CD14-positive monocyte (primary cell): ENCODE results near the gene CARD11. TPM values are rescaled to one million over a fixed set of nuclear protein-coding genes. Genes with fewer than 3 reads are reported as not detected.

ENCODE experiments used
- DNase-seq, 3 donors: peaks; one replicate each; pipeline ENCODE4 v3.0.0-alpha.2; 2011 to 2022
- H2AFZ ChIP-seq: 2 replicates; pipeline ENCODE4 v1.6.0; 2012; ENCODE audit warnings: mild to moderate bottlenecking, low read depth, low read length, inconsistent platforms; ENCODE audit not compliant: insufficient read depth, poor library complexity, severe bottlenecking
- H3K27ac ChIP-seq, 2 donors: 1 replicate in 1 of 2; 2 replicates in 1 of 2; pipeline ENCODE4 v1.5.1; 2012 to 2013; ENCODE audit warnings: low read length in 2 of 2, control low read depth in 1 of 2, inconsistent platforms in 1 of 2, low read depth in 1 of 2, mild to moderate bottlenecking in 1 of 2
- H3K27me3 ChIP-seq, 2 donors: one replicate each; pipeline versions ENCODE4 v1.6.0 to v1.6.1; 2011 to 2013; ENCODE audit warnings: low read length in 2 of 2; ENCODE audit not compliant: control insufficient read depth in 2 of 2, insufficient read depth in 2 of 2
- H3K36me3 ChIP-seq, 2 donors: replicated peaks in 1 of 2; 1 replicate in 1 of 2; 2 replicates in 1 of 2; pipeline versions ENCODE4 v1.5.1 to v1.6.1; 2012 to 2013; ENCODE audit warnings: low read length in 2 of 2, control low read depth in 1 of 2, inconsistent platforms in 1 of 2, mild to moderate bottlenecking in 1 of 2; ENCODE audit not compliant: insufficient read depth in 2 of 2, control insufficient read depth in 1 of 2
- H3K4me1 ChIP-seq, 2 donors: 1 replicate in 1 of 2; 2 replicates in 1 of 2; pipeline versions ENCODE4 v1.5.1 to v1.6.1; 2012 to 2013; ENCODE audit warnings: low read length in 2 of 2, control low read depth in 1 of 2, inconsistent platforms in 1 of 2, mild to moderate bottlenecking in 1 of 2, moderate library complexity in 1 of 2; ENCODE audit not compliant: insufficient read depth in 2 of 2, control insufficient read depth in 1 of 2
- H3K4me2 ChIP-seq: replicated peaks from 2 replicates; pipeline ENCODE3; 2012; ENCODE audit warnings: low read length, moderate library complexity, mild to moderate bottlenecking; ENCODE audit not compliant: poor library complexity, severe bottlenecking; ENCODE audit errors: extremely low read depth
- H3K4me3 ChIP-seq, 3 experiments: fragments of 200-600 bp in 1 of 3; sonication (generic) in 1 of 3; replicated peaks in 1 of 3; 1 replicate in 2 of 3; 2 replicates in 1 of 3; pipeline ENCODE4 v1.5.1; 2011 to 2013; ENCODE audit warnings: low read length in 3 of 3, mild to moderate bottlenecking in 3 of 3, control low read depth in 2 of 3, low read depth in 2 of 3, inconsistent platforms in 1 of 3, moderate library complexity in 1 of 3
- H3K79me2 ChIP-seq: 2 replicates; pipeline ENCODE4 v1.6.0; 2012; ENCODE audit warnings: mild to moderate bottlenecking, control low read depth, inconsistent platforms, low read length, moderate library complexity; ENCODE audit not compliant: insufficient read depth
- H3K9ac ChIP-seq: 2 replicates; pipeline ENCODE4 v1.6.0; 2017; ENCODE audit warnings: low read length, mild to moderate bottlenecking; ENCODE audit not compliant: insufficient read depth, poor library complexity, severe bottlenecking
- H3K9me3 ChIP-seq, 2 donors: replicated peaks in 1 of 2; 1 replicate in 1 of 2; 2 replicates in 1 of 2; pipeline versions ENCODE4 v1.5.1 to v1.6.1; 2012 to 2013; ENCODE audit warnings: low read length in 2 of 2, control low read depth in 1 of 2; ENCODE audit not compliant: control insufficient read depth in 1 of 2, insufficient read depth in 1 of 2
- H4K20me1 ChIP-seq: 2 replicates; pipeline ENCODE4 v1.6.0; 2012; ENCODE audit warnings: mild to moderate bottlenecking, low read length, control low read depth, moderate library complexity; ENCODE audit not compliant: insufficient read depth
- H3K27ac Mint-ChIP-seq, 7 donors: one replicate each; pipeline ENCODE4 v1.8.0; 2020; ENCODE audit warnings: mild to moderate bottlenecking in 7 of 7, mixed read lengths in 7 of 7, moderate library complexity in 6 of 7, inconsistent platforms in 2 of 7
- H3K27me3 Mint-ChIP-seq, 3 donors: one replicate each; pipeline ENCODE4 v1.8.0; 2021 to 2022; ENCODE audit warnings: low read depth in 3 of 3, mild to moderate bottlenecking in 3 of 3, mixed read lengths in 3 of 3, moderate library complexity in 3 of 3, inconsistent platforms in 1 of 3
- H3K36me3 Mint-ChIP-seq, 2 donors: one replicate each; pipeline ENCODE4 v1.8.0; 2020; ENCODE audit warnings: mixed read lengths in 2 of 2, inconsistent platforms in 1 of 2, mild to moderate bottlenecking in 1 of 2
- H3K4me1 Mint-ChIP-seq: one replicate; pipeline ENCODE4 v1.8.0; 2020; ENCODE audit warnings: mild to moderate bottlenecking, mixed read lengths
- H3K4me3 Mint-ChIP-seq, 2 donors: one replicate each; pipeline ENCODE4 v1.8.0; 2020; ENCODE audit warnings: mild to moderate bottlenecking in 2 of 2, mixed read lengths in 2 of 2, moderate library complexity in 1 of 2
- H3K9me3 Mint-ChIP-seq, 7 donors: one replicate each; pipeline ENCODE4 v1.8.0; 2020 to 2022; ENCODE audit warnings: mixed read lengths in 7 of 7, mild to moderate bottlenecking in 6 of 7, moderate library complexity in 6 of 7, inconsistent platforms in 2 of 7
- CTCF ChIP-seq: fragments of 200-600 bp; IDR thresholded peaks from one replicate; pipeline ENCODE4 v1.8.0; 2022; ENCODE audit warnings: antibody characterized with exemption, mild to moderate bottlenecking
- WGBS: methylation state at CpG from one replicate; pipeline ENCODE4 v1.1.5; 2013; ENCODE audit warnings: missing lambda C conversion rate; ENCODE audit not compliant: insufficient coverage; 5-methylcytosine and 5-hydroxymethylcytosine counted together
- intact Hi-C, 2 donors: fragments of 100-400 bp; cut with micrococcal nuclease; formaldehyde crosslinking; loops; one replicate each; pipeline versions ENCODE4 v1.15.0 to v1.15.1; 2023
- polyA plus RNA-seq, 3 donors: library from polyadenylated mRNA; depleted of rRNA in 1 of 3; unstranded in 2 of 3; stranded (reverse) in 1 of 3; fragments of 300-500 nt in 2 of 3; fragments of >200 nt in 1 of 3; fragmentation: Illumina TruSeq in 2 of 3; gene quantifications; 1 replicate in 2 of 3; 2 replicates in 1 of 3; pipeline ENCODE4 v1.2.3, GENCODE V29; 2012 to 2021

The CARD11 gene
- polyA plus RNA-seq, 3 donors, result 0.04 to 0.17 TPM; not detected in 1

- H3K36me3 Mint-ChIP-seq, result no peaks in the 10 kb centered on the region
- peaks cover 0 to 1% (median 0%) of the 10 kb centered on the region in 3 donors for H3K27me3 Mint-ChIP-seq
These were observed 77.1 kb downstream of the CARD11 start for GRCh38 chr7:2966466-2967078.

DNA sequence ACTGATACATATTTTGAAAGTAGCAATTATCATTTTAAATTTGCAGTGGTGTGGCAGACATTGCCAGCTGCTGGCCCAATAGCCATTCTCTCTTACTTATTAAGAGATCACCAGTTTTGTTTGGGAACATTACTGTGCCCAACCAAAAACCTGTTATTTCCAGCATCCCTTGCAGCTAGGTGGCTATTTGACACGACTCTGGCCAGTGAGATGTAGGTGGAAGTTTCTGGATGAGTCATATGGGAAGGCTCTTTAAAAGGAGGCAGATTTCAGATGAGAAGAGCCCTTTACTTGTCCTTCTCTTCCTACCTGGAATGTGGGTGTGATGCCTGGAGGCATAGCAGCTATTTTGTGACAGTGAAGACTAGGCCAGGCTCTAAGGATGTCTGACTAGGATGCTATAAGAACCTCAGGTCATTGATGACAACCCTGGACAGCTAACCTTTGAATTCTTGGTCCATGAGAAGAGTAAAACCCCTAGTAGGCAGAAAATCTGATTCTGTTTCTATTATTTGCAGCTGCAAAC, 77.9 kb downstream of the CARD11 start:
- H3K4me3 Mint-ChIP-seq, result no peak overlapping the region
- Histone ChIP-seq H3K4me3 (no peak overlapping the region), H3K4me1 (peaks cover 4 to 6% of the 10 kb centered on the region in 2 donors), H3K27ac (no peak overlapping the region), H3K79me2 (no peaks in the 10 kb centered on the region), H4K20me1 (no peaks in the 10 kb centered on the region), H2AFZ (no peak overlapping the region), H3K9me3 (peaks cover 8 to 13% of the 10 kb centered on the region in 2 donors), H3K36me3 (no peaks in the 10 kb centered on the region), H3K27me3 (no peaks in the 10 kb centered on the region), H3K4me2 (no peak overlapping the region), H3K9ac (no peak overlapping the region)
- TF ChIP-seq CTCF, result no peak
- H3K9me3 Mint-ChIP-seq, result peaks cover 0 to 12% (median 9%) of the 10 kb centered on the region in 7 donors
- peaks cover 9% of the 10 kb centered on the region for H3K4me1 Mint-ChIP-seq
- peaks cover 0 to 2% (median 1%) of the 10 kb centered on the region in 3 donors for H3K27me3 Mint-ChIP-seq
- H3K36me3 Mint-ChIP-seq, result no peaks in the 10 kb centered on the region
- no peak for DNase-seq
- intact Hi-C loops, result loop anchor here in 1 of 2 donors (10.0 kb wide), 1 partner anchor 91 kb away; no protein-coding TSS in a partner anchor
- H3K27ac Mint-ChIP-seq, result no peak overlapping the region
- WGBS, result no CpG with 5 or more reads among the region's 1 CpG

More at GRCh38 chr7:2966466-2967078, 77.1 kb downstream of the CARD11 start:
- Mint-ChIP-seq H3K4me3 (no peak overlapping the region), H3K4me1 (peaks cover 9% of the 10 kb centered on the region), H3K9me3 (peaks cover 0 to 12% (median 9%) of the 10 kb centered on the region in 7 donors), H3K27ac (peak overlapping the region in 1 of 7 donors; percentile 12)
- no peak overlapping the region for H3K27ac ChIP-seq
- no peaks in the 10 kb centered on the region for H3K27me3 ChIP-seq
- H3K36me3 ChIP-seq, result no peaks in the 10 kb centered on the region
- no peak overlapping the region for H3K4me2 ChIP-seq
- intact Hi-C loops, result loop anchor here in 1 of 2 donors (10.0 kb wide), 1 partner anchor 92 kb away; no protein-coding TSS in a partner anchor
- 94% methylated on average over 8 of the region's 11 CpGs for WGBS
- H3K4me3 ChIP-seq, result no peak overlapping the region
- no peak overlapping the region for H3K9ac ChIP-seq
- TF ChIP-seq CTCF, result no peak
- H3K9me3 ChIP-seq, result peaks cover 8 to 13% of the 10 kb centered on the region in 2 donors
- no peak for DNase-seq
- no peaks in the 10 kb centered on the region for H4K20me1 ChIP-seq
- no peaks in the 10 kb centered on the region for H3K79me2 ChIP-seq
- no peak overlapping the region for H2AFZ ChIP-seq
- H3K4me1 ChIP-seq, result peaks cover 4 to 6% of the 10 kb centered on the region in 2 donors
